Uterus (tissue), 4 donors: ENCODE data around the gene ADARB1. TPM values are rescaled to one million over a fixed set of nuclear protein-coding genes. Genes with fewer than 3 reads are reported as not detected.

ENCODE experiments used
- DNase-seq, 2 donors: peaks; one replicate each; pipeline ENCODE4 v3.0.0-alpha.2; 2019 to 2020
- H3K27ac ChIP-seq, 2 donors: fragments of 200-600 bp; sonication (generic); 1 replicate in 1 of 2; 2 replicates in 1 of 2; pipeline ENCODE4 v1.5.1; 2016 to 2018
- H3K27me3 ChIP-seq, 2 donors: fragments of 200-600 bp; sonication (generic); one replicate each; pipeline ENCODE4 v1.5.1; 2018 to 2019; ENCODE audit warnings: control low read depth in 1 of 2
- H3K36me3 ChIP-seq, 2 donors: fragments of 200-600 bp; sonication (generic); one replicate each; pipeline ENCODE4 v1.5.1; 2019; ENCODE audit warnings: control low read depth in 1 of 2
- H3K4me1 ChIP-seq, 2 donors: fragments of 200-600 bp; sonication (generic); one replicate each; pipeline ENCODE4 v1.5.1; 2018 to 2019; ENCODE audit warnings: control low read depth in 1 of 2
- H3K4me3 ChIP-seq, 2 donors: fragments of 200-600 bp; sonication (generic); 1 replicate in 1 of 2; 2 replicates in 1 of 2; pipeline ENCODE4 v1.5.1; 2018 to 2019; ENCODE audit warnings: mild to moderate bottlenecking in 1 of 2
- H3K9me3 ChIP-seq, 2 donors: fragments of 200-600 bp; sonication (generic); one replicate each; pipeline ENCODE4 v1.5.1; 2019; ENCODE audit warnings: control low read depth in 1 of 2
- CTCF ChIP-seq, 4 experiments: fragments of 200-600 bp in 2 of 4; fragments of 450-650 bp in 2 of 4; sonication (generic) in 2 of 4; IDR thresholded peaks; one replicate each; pipeline ENCODE4 v1.5.1; 2016 to 2019; ENCODE audit warnings: antibody characterized with exemption in 4 of 4, mild to moderate bottlenecking in 2 of 4, moderate library complexity in 1 of 4
- POLR2A ChIP-seq, 2 donors: fragments of 450-650 bp; IDR thresholded peaks; one replicate each; pipeline ENCODE4 v1.6.1; 2016; ENCODE audit warnings: antibody characterized with exemption in 2 of 2, mild to moderate bottlenecking in 1 of 2, moderate library complexity in 1 of 2
- intact Hi-C: fragments of 100-400 bp; cut with DNase I; formaldehyde crosslinking; loops from one replicate; pipeline ENCODE4 v1.15.1; 2023; ENCODE audit warnings: low total_unique reads
- total RNA-seq, 4 donors: library from RNA; depleted of rRNA in 3 of 4; stranded (reverse); fragments of >200 nt in 3 of 4; gene quantifications; one replicate each; pipeline versions ENCODE4 v1.1.0 to v1.2.4, GENCODE V29; 2014 to 2023
- donor health status: DM: yes; HTN: yes; CAD: no.

Gene ADARB1
- total RNA-seq, 4 donors from 2014 or later: 21.8 to 69.6 (median 43.3) TPM

DNA sequence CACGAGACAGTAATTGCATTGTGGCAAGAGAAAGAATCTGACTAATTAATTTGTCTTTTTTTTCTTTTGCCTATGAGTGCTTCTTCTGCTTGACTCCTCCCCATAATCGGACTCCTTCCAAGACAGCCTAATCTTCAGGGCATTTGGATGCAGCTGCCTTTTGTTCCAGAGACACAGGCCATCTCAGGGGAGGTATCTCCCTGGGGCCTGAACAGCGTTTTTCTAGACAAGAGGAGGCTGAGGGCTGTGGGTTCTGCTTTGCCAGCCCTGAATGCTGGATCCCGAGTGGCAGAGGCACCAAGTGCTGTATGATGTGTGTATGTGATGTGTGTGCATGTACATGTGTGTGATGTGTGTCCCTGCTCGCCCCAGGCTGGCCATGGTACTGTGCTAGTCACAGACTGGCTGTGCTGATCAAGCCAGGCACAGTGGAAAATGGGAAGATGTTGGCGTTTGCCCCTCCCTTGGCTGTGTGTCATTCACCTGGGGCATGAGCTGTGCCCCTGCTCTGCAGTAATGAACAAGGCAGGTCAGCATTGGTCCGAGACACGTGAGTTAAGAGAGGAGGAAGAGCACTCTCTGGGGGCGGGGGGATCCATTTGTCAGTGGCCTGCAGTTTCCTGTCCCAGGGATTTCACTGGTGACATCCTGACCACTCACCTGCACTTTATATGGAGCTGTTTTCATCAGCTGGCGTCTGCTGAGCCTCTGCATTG lies 77.2 kb downstream of the ADARB1 start:
- no peaks in the 10 kb centered on the region for H3K9me3 ChIP-seq
- no peak overlapping the region for H3K4me3 ChIP-seq
- TF ChIP-seq POLR2A (IDR thresholded peaks at IDR 0.05): no peak
- TF ChIP-seq CTCF (IDR thresholded peaks at IDR 0.05): no peak
- no peaks in the 10 kb centered on the region for H3K4me1 ChIP-seq
- H3K27ac ChIP-seq: no peak overlapping the region
- DNase-seq: no peak
- H3K36me3 ChIP-seq: no peaks in the 10 kb centered on the region
- no peaks in the 10 kb centered on the region for H3K27me3 ChIP-seq
- intact Hi-C loops: no loop called here

- H3K4me3 ChIP-seq: no peak overlapping the region
- no peak for TF ChIP-seq POLR2A (IDR thresholded peaks at IDR 0.05)
- peak in 1 of 4 experiments; percentile 28 for TF ChIP-seq CTCF (IDR thresholded peaks at IDR 0.05)
- H3K9me3 ChIP-seq: no peaks in the 10 kb centered on the region
- H3K27me3 ChIP-seq: no peaks in the 10 kb centered on the region
- H3K36me3 ChIP-seq: no peaks in the 10 kb centered on the region
- H3K4me1 ChIP-seq: no peaks in the 10 kb centered on the region
- intact Hi-C loops: no loop called here
- no peak for DNase-seq
- H3K27ac ChIP-seq: no peak overlapping the region
Observed at GRCh38 chr21:45152265-45152746, 77.9 kb downstream of the ADARB1 start.

DNA sequence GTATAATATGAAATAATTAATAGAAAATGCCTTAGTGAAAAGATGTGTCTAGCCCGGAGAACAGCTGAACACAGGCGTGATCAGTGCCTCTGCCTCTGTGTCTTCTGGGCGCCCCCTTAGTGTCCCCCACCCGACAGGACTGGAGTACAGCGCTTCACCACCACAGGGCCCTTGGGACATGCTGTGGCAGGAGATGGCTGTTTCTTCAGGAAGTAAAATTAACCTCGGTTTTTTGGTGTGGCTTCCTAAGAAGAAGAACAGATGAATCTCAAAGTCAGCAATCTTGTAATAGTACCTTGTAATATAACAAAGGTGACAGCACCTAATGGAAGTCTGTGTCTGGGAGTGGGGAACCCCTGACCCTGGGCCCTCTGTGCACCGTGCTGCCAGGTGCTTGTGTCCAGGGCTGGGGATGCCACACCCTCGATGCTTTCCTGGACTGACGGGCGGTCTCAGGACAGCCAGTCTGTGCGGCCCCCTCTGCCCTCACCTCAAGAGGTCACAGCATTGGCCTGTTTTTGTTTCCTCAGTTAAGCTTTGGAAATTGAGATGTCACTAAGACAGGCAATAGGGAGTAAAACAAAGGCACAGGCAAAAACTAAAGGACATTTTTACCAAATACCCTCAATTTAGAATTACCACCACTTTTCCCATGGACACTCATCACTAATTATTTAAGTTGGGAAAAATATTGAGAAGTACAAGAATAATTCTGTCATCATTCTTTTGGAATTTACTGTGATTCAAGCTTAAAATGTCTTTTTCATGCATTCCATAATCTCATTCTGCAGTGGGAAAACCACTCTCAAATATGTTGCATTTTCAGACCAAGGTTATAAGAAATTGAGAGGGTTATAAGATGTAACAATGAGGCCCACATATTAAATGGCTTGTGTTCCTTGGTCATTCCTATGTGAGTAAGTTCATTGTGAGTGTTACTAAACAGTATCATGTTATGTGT lies 79.3 kb downstream of the ADARB1 start:
- Histone ChIP-seq H3K9me3 (no peaks in the 10 kb centered on the region), H3K4me1 (no peaks in the 10 kb centered on the region), H3K27me3 (no peaks in the 10 kb centered on the region), H3K4me3 (no peak overlapping the region), H3K27ac (no peak overlapping the region), H3K36me3 (no peaks in the 10 kb centered on the region)
- DNase-seq: no peak
- intact Hi-C loops: no loop called here
- TF ChIP-seq POLR2A (IDR thresholded peaks at IDR 0.05): no peak
- TF ChIP-seq CTCF (IDR thresholded peaks at IDR 0.05): no peak

GRCh38 chr21:45154511-45155508 lies 80.4 kb downstream of the ADARB1 start:
- Histone ChIP-seq H3K27me3 (no peaks in the 10 kb centered on the region), H3K4me1 (no peaks in the 10 kb centered on the region), H3K9me3 (no peaks in the 10 kb centered on the region), H3K27ac (no peak overlapping the region), H3K36me3 (no peaks in the 10 kb centered on the region), H3K4me3 (no peak overlapping the region)
- intact Hi-C loops: no loop called here
- no peak for DNase-seq
- TF ChIP-seq CTCF (IDR thresholded peaks at IDR 0.05): no peak
- no peak for TF ChIP-seq POLR2A (IDR thresholded peaks at IDR 0.05)
